Medulla oblongata (tissue), 1 donor: ENCODE results near the gene MAP1A.

Experiments
- DNase-seq: peaks from one replicate; pipeline ENCODE4 v3.0.0-alpha.2; 2015; ENCODE audit errors: extremely low spot score

Gene MAP1A

DNA sequence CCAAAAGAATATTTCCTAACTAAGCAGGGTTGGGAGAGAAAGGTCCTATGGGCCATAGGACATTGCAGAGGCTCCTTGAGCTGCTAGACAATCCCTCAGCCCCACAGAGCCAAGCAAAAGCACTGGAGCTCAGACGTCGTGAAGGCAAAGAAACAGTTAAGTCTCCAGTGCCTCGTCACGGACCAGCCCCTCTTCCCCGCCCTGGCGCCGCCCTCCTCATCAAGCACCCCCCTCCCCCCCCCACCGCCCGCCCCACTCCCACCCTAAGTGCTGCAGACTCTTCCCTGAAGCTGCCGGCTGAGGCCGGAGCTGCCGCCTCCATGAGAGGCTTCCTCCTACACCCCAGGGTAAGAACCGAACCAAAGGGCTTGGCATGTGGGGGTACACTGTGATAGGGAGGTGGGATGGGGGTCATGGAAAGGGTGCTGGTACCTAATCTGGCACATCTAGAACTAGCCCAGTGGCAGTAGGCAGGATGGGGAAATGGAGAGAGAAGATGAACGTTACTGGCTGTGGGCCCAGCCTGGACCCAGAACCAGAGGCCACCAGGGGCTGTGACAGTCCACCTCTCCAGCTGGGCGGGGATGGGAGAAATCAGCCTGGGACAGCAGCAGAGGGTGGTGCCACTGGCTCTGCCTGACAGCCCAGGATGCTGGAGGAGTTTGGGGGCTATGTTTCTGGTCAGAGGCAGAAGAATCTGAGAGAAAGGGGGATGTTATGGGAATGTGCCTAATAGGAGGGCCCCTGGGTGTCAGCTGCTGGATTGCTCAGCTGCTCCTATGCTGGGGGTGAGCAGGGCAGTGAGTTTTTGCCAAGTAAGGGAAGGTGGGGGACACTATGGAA, at the start of gene MAP1A:
MAP1A (plus strand) TSS at position 255 of the 843 bp plus-strand sequence. CDS start 3,866 bp downstream, outside the sequence.
- peak; percentile 70 for DNase-seq

- DNase-seq, result no peak
Measured at GRCh38 chr15:43469867-43470266, 47.5 kb upstream of the MAP1A start.

DNA sequence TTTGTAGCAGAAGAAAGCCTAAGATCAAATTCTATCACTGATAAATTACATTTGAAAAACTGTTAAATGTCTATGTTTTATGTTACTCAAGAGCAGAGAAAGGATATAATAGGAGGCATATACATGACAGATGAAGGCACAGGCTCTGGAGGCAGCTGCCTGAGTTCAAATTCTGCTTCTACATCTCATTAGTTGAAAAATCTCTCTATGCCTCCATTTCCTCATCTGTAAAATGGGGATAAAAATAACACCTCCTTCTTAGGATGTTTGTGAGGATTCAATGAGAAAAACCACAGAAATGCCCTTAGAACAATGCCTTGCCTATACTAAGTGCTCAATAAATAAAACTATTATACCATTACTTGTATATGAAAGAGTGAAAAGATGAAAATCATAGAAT, 45.4 kb upstream of the MAP1A start:
- no peak for DNase-seq

DNA sequence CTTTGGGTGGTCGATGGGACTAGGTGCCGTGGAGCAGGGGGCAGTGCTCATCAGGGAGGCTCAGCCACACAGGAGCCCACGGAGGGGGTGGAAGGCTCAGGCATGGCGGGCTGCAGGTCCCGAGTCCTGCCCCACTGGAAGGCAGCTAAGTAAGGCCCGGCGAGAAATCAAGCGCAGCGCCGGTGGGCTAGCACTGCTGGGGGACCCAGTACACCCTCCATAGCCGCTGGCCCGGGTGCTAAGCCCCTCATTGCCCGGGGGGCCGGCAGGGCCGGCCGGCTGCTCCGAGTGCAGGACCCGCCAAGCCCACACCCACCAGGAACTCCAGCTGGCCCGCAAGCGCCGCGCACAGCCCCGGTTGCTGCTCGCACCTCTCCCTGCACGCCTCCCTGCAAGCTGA, 43.5 kb upstream of the MAP1A start:
- DNase-seq, result no peak

DNA sequence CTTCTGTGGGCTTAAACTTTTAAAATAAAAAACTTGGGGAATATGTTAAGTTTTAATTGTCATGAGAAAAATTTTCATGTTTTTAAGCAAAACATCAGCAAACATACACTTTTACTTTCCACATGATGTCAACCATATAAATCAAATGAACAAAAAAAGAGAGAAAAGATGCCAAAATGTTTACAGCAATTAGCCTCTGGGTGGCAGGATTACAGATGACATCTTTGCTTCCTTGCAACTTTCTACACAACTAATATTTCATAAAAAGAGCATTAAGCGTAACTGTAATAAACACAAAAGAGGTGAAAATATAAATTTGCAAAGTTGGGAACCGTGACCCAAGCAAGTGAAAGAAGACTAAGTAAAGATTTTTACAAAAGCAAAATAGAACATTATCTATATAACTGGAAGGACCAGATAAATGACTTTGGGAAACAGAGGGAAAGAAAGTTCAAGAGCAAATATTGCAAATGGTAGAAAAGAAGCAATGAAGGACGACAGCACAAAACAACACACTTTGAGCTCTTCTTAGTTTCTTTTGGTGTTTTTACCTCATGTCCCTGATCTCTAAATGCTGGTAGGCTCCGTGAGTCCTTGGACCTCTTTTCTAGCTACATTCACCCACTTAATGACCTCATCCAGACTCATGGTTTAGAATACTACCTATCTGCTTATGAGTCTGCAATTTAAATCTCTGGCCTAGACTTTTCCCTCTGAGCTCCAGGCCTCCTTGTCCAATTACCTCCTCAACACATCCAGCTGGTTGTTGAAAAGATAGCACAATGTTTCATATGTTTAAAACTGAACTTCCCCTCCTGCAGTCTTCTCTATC, 33.9 kb upstream of the MAP1A start:
- peak; percentile 55 for DNase-seq

DNA sequence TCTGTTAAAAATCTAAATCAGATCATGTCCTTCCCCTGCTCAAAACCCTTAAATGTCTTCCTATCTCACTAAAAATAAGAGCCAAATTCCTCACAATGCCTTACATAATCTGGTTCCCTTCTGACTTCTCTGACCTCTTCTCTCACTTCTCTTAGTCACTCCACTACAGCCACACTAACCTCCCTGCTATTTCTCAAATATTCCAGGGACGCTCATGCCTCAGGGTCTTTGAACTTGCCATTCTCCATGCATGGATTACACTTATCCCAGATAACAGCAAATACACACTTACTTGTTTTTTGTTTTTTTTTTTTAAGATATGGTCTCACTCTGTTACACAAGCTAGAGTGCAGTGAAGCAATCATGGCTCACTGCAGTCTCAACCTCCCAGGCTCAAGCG, 33.0 kb upstream of the MAP1A start:
- no peak for DNase-seq

GRCh38 chr15:43487271-43487895, 30.0 kb upstream of the MAP1A start:
- no peak for DNase-seq

GRCh38 chr15:43488790-43489189, 28.6 kb upstream of the MAP1A start:
- DNase-seq, result no peak

GRCh38 chr15:43489191-43489590, 28.2 kb upstream of the MAP1A start:
- no peak for DNase-seq

GRCh38 chr15:43492266-43492665, 25.1 kb upstream of the MAP1A start:
- no peak for DNase-seq

GRCh38 chr15:43492673-43493601, 24.5 kb upstream of the MAP1A start, which contains the start of gene TP53BP1:
Gene TP53BP1 (minus strand): TSS chr15:43493156. CDS start chr15:43493043, 113 bp downstream.
- DNase-seq, result peak; percentile 97

- no peak for DNase-seq
Measured at GRCh38 chr15:43493703-43494472, 23.5 kb upstream of the MAP1A start.

DNA sequence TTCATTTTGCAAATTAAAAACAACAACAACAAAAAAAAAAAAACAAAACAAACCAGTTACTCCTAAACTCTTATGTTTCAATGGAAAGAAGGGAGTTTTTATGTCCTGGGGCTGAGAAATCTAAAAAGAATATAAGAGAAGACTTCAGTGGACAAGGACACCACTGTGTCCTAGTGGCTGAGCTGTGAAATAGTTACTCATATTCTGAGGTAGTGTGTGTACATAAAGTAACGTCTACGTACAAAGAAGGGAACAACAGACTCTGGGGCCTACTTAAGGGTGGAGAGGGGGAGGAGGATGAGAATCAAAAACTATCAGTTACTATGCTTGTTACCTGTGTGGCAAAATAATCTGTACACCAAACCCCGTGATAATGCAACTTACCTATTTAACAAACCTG, 18.4 kb upstream of the MAP1A start:
- DNase-seq, result no peak

- DNase-seq, result no peak
Measured at GRCh38 chr15:43499635-43500034, 17.8 kb upstream of the MAP1A start.

DNA sequence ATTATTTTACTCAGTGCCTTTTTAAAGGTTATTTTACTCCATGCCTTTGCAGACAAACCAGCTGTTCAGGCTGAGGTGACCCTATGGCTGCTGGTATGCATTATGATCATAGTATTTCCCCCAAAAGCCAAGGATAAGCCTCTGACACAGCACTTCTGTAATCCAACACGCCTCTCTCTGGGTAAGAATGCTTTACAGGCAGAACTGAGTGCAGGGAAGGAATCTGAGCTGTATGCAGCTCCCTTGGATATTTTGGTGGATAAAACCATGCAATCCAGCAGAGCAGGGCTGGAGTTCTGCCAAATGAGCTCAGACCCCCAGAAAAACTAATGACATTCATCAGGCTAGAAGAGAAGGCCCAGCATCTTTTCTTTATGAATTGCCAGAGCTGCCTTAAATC, 11.7 kb upstream of the MAP1A start:
- no peak for DNase-seq

DNA sequence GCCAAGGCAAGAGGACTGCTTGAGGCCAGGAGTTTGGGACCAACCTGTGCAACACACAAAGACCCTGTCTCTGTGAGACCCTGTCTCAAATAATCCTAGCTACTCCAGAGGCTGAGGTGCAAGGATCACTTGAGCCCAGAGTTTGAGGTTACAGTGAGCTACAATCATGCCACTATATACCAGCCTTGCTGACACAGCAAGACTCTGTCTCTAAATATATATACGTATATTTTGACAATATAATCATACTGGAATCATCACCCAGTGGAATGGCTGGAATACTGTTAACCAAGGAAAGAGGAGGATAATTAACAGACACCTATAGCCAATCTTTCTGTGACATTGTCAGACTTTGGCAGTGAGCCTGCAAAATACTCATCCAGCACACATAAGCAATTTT, 9.0 kb upstream of the MAP1A start:
- no peak for DNase-seq

GRCh38 chr15:43508991-43509659, 8.3 kb upstream of the MAP1A start:
- peak; percentile 23 for DNase-seq

- no peak for DNase-seq
Measured at GRCh38 chr15:43509660-43510199, 7.7 kb upstream of the MAP1A start.

DNA sequence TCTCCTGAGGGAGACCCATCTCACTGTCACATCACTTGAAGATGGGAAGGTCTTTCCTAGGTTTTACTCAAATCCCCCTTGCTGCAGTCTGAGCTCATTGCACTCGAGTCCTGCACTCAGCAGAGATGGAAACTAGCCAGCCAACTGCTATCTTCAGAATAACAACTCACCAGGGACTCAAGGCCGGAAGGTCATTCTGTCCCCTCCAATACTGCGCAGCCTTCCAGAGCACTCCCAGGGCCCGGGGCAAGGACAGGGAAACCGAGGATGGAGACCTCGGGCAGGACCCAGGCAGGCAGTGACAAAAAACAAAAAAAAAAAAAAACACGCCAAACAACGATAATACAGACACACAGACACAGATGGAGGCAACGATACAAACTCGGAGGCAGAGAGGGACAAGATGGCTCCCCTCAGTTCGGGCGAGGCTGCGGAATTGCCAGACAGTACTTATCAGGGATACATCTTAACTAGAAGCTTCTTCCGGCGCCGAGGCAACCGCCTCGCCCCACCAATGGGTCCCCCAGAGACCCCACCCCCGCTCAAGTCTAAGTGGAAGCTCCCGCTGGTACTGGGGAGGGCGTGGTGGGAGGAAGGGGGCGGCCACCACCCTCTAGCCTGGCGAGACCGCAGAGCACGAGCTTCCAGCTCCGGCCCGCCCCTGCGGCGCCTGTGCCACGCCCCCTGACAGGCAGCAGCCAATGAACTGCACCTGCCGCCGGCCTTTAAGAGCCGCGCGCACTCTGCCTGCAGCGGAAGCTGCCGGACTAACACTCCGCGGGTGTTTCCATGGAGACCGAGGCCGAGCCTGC, 7.0 kb upstream of the MAP1A start:
- peak; percentile 99 for DNase-seq
